ENCODE measurements around the gene HEATR1.
"Not testable (repeated sequence)": the region's sequence is repeated elsewhere in the genome, so short reads cannot be mapped to it uniquely, and the experiment has no call there.

HEATR1 gene

GRCh38 chr1:236603991-236604904 is at the start of gene HEATR1:
Gene HEATR1, minus strand, starts transcription at chr1:236604516. Its CDS starts 421 bp downstream, at chr1:236604095.
- peak; percentile 66 for DNase-seq (ENCODE audit: low read depth)

GRCh38 chr1:236645016-236645680 is 40.8 kb upstream of the HEATR1 start:
- no peak for DNase-seq (ENCODE audit: low read depth)

GRCh38 chr1:236642763-236643162 is 38.4 kb upstream of the HEATR1 start:
- no peak for DNase-seq (ENCODE audit: low read depth)

- no peak for DNase-seq (ENCODE audit: low read depth)
These were observed 35.4 kb upstream of the HEATR1 start for GRCh38 chr1:236639686-236640085.

GRCh38 chr1:236638945-236639344 is 34.6 kb upstream of the HEATR1 start:
- no peak for DNase-seq (ENCODE audit: low read depth)

- no peak for DNase-seq (ENCODE audit: low read depth)
These were observed 31.7 kb upstream of the HEATR1 start for GRCh38 chr1:236636017-236636416.

- DNase-seq (ENCODE audit: low read depth): no peak
These were observed 23.6 kb upstream of the HEATR1 start for GRCh38 chr1:236627727-236628408.

- DNase-seq (ENCODE audit: low read depth): no peak
These were observed 19.3 kb upstream of the HEATR1 start for GRCh38 chr1:236623371-236624166.

GRCh38 chr1:236622407-236622806 is 18.1 kb upstream of the HEATR1 start:
- no peak for DNase-seq (ENCODE audit: low read depth)

- DNase-seq (ENCODE audit: low read depth): no peak
These were observed 15.1 kb upstream of the HEATR1 start for GRCh38 chr1:236619398-236619797.

- DNase-seq (ENCODE audit: low read depth): no peak
These were observed 14.2 kb upstream of the HEATR1 start for GRCh38 chr1:236618507-236618906.

- no peak for DNase-seq (ENCODE audit: low read depth)
These were observed 11.3 kb upstream of the HEATR1 start for GRCh38 chr1:236615399-236616148.

- no peak for DNase-seq (ENCODE audit: low read depth)
These were observed 8.0 kb upstream of the HEATR1 start for GRCh38 chr1:236612349-236612748.

- no peak for DNase-seq (ENCODE audit: low read depth)
These were observed 4.8 kb upstream of the HEATR1 start for GRCh38 chr1:236608930-236609726.

GRCh38 chr1:236607597-236607996 is 3.3 kb upstream of the HEATR1 start:
- not testable (repeated sequence) for DNase-seq (ENCODE audit: low read depth)

- no peak for DNase-seq (ENCODE audit: low read depth)
These were observed 840 bp upstream of the HEATR1 start for GRCh38 chr1:236604905-236605806.

- DNase-seq (ENCODE audit: low read depth): no peak
These were observed 2.1 kb downstream of the HEATR1 start for GRCh38 chr1:236602171-236602570.

GRCh38 chr1:236590553-236591150 is 13.7 kb downstream of the HEATR1 start:
- DNase-seq (ENCODE audit: low read depth): no peak

- no peak for DNase-seq (ENCODE audit: low read depth)
These were observed 14.8 kb downstream of the HEATR1 start for GRCh38 chr1:236589531-236589930.

All from activated gamma-delta T cell treated with anti-CD3 and anti-CD28 coated beads, Interleukin-2, amount 50 U/mL, for 16 hours (primary cell).